Heart left ventricle (tissue), 13 donors: ENCODE results near the gene TSC2.
"Not testable (repeated sequence)": the region's sequence is repeated elsewhere in the genome, so short reads cannot be mapped to it uniquely, and the experiment has no call there.

Experiments used
- POLR2A ChIP-seq, 2 donors: fragments of 450-650 bp; IDR thresholded peaks; one replicate each; pipeline ENCODE4 v1.6.1; 2017; ENCODE audit warnings: antibody characterized with exemption in 2 of 2, mild to moderate bottlenecking in 2 of 2, moderate library complexity in 2 of 2
- TF ChIP-seq, protein P1 (sequence below), 12 donors: fragments of 200-600 bp; sonication (generic) in 4 of 12; IDR thresholded peaks; one replicate each; pipeline versions ENCODE4 v1.5.0 to v1.8.0; 2018 to 2022; ENCODE audit warnings: antibody characterized with exemption in 12 of 12, mild to moderate bottlenecking in 5 of 12
- donor health status: ischemic (EF 13 %, LVEDD 7.1; RV severe dilation, severe dysfunction).
- donor health status: DM: no; HTN: yes; CAD: no.
- donor health status: DM: no; HTN: no; CAD: no.
- donor health status: ischemic (EF 25% LVEDD 6.9; RV normal size, moderate dysfunction).
- donor health status: ischemic (EF 25% LVEDD 5.7; RV mildly dilated, moderate dysfunction).
- donor health status: ischemic (EF 35%, LVEDD 5.7; RV mildly dilated, moderate dysfunction).
- donor health status: nonischemic (EF 11% LVEDD 7.7; RV severe dilation, severe dysfunction).
- donor health status: DM: yes; HTN: yes; CAD: no.
- donor health status: PGD.
- donor health status: ischemic (EF 29% LVEDD 5.4; RV normal size, mild dysfunction).
- donor health status: nonischemic (EF 23%, LVEDD 6.1; RV moderate dilation, normal function).

GRCh38 chr16:2129890-2130447 lies 82.2 kb downstream of the TSC2 start:
- TF ChIP-seq, protein P1, sequence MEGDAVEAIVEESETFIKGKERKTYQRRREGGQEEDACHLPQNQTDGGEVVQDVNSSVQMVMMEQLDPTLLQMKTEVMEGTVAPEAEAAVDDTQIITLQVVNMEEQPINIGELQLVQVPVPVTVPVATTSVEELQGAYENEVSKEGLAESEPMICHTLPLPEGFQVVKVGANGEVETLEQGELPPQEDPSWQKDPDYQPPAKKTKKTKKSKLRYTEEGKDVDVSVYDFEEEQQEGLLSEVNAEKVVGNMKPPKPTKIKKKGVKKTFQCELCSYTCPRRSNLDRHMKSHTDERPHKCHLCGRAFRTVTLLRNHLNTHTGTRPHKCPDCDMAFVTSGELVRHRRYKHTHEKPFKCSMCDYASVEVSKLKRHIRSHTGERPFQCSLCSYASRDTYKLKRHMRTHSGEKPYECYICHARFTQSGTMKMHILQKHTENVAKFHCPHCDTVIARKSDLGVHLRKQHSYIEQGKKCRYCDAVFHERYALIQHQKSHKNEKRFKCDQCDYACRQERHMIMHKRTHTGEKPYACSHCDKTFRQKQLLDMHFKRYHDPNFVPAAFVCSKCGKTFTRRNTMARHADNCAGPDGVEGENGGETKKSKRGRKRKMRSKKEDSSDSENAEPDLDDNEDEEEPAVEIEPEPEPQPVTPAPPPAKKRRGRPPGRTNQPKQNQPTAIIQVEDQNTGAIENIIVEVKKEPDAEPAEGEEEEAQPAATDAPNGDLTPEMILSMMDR (IDR thresholded peaks at IDR 0.05) = not testable (repeated sequence)
- not testable (repeated sequence) for TF ChIP-seq POLR2A (IDR thresholded peaks at IDR 0.05)
